Measurements from ENCODE around the gene ARHGDIG.

Gene ARHGDIG

GRCh38 chr16:245105-245504, 35.3 kb upstream of the ARHGDIG start:
- no peak for DNase-seq (ENCODE audit: low read depth)
- H3K4me3 ChIP-seq (ENCODE audit: low read depth, low read length) = no peak overlapping the region
- TF ChIP-seq CTCF (IDR thresholded peaks at IDR 0.05; ENCODE audit: insufficient read depth, low read depth, low read length, missing control alignments) = no peak

- TF ChIP-seq CTCF (IDR thresholded peaks at IDR 0.05; ENCODE audit: insufficient read depth, low read depth, low read length, missing control alignments) = no peak
- no peak overlapping the region for H3K4me3 ChIP-seq (ENCODE audit: low read depth, low read length)
- DNase-seq (ENCODE audit: low read depth) = no peak
Observed at GRCh38 chr16:247027-247426, 33.4 kb upstream of the ARHGDIG start.

- no peak for DNase-seq (ENCODE audit: low read depth)
- no peak overlapping the region for H3K4me3 ChIP-seq (ENCODE audit: low read depth, low read length)
- no peak for TF ChIP-seq CTCF (IDR thresholded peaks at IDR 0.05; ENCODE audit: insufficient read depth, low read depth, low read length, missing control alignments)
Observed at GRCh38 chr16:249431-249830, 31.0 kb upstream of the ARHGDIG start.

- no peak for TF ChIP-seq CTCF (IDR thresholded peaks at IDR 0.05; ENCODE audit: insufficient read depth, low read depth, low read length, missing control alignments)
- no peak overlapping the region for H3K4me3 ChIP-seq (ENCODE audit: low read depth, low read length)
- no peak for DNase-seq (ENCODE audit: low read depth)
Observed at GRCh38 chr16:252366-253337, 27.7 kb upstream of the ARHGDIG start.

GRCh38 chr16:253833-254232, 26.6 kb upstream of the ARHGDIG start:
- TF ChIP-seq CTCF (IDR thresholded peaks at IDR 0.05; ENCODE audit: insufficient read depth, low read depth, low read length, missing control alignments) = no peak
- DNase-seq (ENCODE audit: low read depth) = no peak
- no peak overlapping the region for H3K4me3 ChIP-seq (ENCODE audit: low read depth, low read length)

- no peak overlapping the region for H3K4me3 ChIP-seq (ENCODE audit: low read depth, low read length)
- DNase-seq (ENCODE audit: low read depth) = no peak
- TF ChIP-seq CTCF (IDR thresholded peaks at IDR 0.05; ENCODE audit: insufficient read depth, low read depth, low read length, missing control alignments) = no peak
Observed at GRCh38 chr16:254461-254860, 25.9 kb upstream of the ARHGDIG start.

Measured in GM12865 (cell line).